GM21367 (cell line): Measurements from ENCODE around the gene CXCL6.

Source experiments
- ATAC-seq: cut with Tn5 transposase; IDR thresholded peaks from one replicate; pipeline ENCODE4 v1.9.1; 2021; ENCODE audit not compliant: unreplicated experiment

CXCL6 gene

DNA sequence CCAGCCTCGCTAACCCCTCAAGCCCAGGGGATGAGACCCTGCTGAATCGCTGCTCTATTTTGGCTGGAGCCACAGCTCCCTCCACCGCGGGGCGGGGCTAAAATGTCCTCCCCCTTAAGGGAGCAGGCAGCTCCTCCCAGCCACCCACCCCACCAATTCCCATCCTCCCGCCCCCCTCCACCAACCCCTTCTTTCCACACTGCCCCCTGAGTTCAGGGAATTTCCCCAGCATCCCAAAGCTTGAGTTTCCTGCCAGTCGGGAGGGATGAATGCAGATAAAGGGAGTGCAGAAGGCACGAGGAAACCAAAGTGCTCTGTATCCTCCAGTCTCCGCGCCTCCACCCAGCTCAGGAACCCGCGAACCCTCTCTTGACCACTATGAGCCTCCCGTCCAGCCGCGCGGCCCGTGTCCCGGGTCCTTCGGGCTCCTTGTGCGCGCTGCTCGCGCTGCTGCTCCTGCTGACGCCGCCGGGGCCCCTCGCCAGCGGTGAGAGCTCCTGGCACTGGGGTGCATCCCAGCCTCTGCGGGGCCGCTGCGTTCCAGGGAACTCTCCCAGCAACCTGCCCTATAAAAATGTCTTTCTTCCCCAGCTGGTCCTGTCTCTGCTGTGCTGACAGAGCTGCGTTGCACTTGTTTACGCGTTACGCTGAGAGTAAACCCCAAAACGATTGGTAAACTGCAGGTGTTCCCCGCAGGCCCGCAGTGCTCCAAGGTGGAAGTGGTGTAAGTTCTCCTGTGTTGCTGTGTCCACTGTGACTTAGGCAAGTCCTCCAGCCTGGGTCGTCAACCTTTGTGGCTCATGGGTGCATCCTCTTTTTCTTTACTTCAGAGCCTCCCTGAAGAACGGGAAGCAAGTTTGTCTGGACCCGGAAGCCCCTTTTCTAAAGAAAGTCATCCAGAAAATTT, at the start of gene CXCL6:
Gene CXCL6 (plus strand): TSS at position 306 of the 907 bp plus-strand sequence. CDS start 73 bp downstream, at position 379.
- no peak for ATAC-seq

DNA sequence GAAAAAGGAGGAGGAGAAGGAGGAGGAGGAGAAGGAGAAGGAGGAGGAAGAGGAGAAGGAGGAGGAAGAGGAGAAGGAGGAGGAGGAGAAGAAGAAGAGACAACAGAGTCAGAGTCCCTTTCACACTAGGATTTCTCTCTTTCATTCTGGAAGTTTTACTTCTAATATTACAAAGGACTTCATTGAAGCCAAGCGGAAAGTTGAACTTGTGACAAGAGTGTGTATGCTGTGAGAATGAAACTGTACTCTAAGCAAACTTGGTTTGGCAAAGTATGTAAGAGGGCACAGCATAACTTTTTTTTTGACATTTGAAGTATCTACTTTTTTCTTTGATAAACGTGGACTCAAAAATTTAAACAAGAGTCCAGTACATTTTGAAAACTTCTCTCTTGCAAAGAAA, 48.1 kb upstream of the CXCL6 start:
- ATAC-seq: no peak

DNA sequence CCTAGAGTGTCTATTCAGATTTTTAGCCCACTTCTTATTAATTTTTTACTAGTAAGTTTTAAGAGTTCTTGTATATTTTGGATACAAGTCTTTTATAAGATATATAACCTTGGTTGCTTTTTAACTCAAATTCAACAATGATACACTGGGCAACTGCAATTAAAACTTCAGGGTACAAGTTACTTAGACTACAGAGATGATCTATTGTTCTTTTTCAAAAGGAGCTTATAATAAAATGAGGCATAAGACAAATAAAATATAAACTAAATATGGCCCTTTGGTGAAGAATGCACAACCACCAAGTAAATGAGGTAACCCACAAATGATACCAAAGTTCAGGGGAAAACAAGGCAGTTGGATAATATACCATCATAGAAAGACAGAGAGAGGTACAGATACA, 37.6 kb upstream of the CXCL6 start:
- ATAC-seq: no peak

DNA sequence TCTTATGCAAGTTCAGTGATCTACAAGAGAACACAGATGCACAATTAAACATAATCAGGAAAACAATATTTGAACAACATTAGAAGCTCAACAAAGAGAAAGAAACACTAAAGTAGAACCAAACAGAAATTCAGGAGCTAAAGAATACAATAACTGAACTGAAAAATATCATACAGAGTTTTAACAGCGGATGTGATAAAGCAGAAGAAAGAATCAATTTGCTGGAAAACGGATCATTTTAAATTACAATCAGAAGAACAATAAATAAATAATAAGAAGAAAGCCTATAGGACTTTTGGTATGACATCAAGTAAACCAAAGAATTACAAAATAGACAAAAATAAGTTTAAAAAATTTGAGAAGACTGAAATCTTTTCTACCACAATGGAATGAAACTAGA, 36.3 kb upstream of the CXCL6 start:
- ATAC-seq: no peak

DNA sequence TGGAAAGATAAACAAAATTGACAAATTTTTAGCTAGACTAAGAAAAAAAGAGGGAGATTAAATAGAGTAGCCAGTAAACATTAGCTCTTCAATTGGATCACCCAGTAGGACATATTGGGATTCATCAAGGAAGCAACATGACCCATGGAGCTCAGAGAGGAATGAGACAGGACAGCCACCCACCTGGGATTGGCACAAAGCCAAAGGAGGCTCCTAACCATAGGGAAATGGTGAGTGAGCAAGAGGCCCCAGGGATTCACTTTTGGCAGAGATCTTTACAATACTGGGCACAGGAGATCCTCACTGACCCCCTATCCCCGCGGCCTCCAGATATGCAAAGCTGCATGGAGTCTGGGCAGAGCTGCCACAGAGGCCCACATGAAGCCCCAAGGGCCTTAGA, 34.8 kb upstream of the CXCL6 start:
- ATAC-seq: no peak

DNA sequence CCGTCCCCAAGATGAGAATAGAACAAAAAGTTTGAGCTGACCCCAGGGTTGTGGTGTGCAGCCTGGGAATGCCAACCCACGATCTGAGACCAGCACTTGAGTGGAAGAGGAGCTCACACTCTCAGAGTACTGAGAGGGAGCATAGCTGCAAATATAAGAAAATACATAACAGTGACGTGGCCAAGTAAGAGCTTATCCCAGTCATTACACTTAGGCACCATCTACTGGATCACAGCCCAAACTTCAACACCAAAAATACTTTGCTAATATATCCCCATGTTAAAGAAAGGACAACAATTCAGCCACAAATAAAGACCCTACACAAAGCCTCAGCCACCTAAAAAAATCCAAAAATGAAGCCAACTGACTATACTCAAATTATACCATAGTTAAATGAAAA, 33.3 kb upstream of the CXCL6 start:
- ATAC-seq: no peak

DNA sequence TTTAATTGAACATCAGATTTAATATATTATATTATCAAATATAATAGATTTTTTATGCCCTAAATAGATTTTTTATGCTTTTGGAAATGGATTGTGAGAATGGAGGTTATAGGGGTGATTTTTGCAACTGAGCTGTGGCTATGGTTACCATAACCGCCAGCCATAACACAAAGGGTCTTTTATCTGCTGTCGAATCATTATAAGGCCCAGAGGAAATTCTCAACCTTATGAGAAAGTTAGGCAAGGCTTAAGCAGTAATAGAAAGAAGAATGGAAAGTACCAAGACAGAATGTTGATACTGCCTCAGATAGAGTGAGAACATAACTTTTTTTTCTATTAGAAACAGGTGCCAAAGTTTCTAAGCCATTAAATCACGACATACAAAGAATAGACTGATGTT, 26.3 kb upstream of the CXCL6 start:
- ATAC-seq: no peak

DNA sequence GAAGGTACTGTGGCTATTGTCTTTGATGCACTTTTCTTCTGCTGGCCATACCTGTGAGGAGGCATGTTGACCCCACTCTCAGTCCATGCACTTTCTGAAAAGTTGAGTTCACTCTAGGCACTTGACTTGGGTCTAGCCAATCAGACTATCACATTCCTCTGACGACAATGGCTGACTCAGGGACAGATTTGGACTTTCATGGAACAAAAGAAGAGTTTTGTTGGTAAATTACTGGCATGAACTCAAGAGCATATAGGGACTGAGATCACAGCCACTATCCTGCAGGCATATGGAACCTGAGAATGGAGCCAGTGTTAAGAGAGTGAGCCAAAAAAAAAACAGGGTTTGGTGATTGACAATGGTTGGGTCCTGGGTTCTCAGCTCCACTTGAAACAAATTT, 24.6 kb upstream of the CXCL6 start:
- no peak for ATAC-seq

DNA sequence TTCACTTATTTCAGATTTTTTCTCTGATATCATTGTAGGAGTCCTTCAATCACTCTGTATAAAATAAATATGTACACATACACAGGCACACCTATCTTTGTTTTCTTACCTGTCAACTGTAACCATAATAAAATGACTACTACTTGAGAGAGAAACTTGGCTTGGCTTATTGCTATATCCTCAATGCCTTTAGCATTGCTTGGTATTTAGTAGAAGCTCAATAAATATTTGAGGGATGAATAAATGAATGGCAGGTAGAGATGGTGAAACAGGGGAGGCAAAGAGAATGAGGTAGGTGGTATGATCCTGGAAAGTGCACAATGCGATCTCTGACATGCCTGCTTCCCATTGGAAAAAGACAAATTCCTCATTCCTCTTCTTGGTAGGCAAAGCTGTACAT, 21.8 kb upstream of the CXCL6 start:
- no peak for ATAC-seq

DNA sequence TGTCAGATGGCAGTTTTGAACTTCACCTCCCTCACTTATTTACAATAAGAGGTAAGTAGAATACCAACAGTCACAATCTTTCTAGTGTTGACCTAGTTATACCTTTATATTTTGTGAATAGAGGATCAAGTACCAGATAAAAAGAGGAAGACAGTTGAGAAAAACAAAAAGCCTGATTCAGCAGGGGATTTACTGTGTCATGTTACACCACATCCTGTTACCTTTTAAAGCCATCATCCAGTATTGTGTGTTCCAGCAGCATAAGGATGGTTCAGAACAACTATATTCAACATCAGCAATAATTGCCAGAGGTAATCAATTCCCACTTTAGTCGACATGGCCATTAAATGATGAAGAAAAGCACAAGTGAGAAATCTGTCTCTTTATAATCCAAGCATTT, 21.3 kb upstream of the CXCL6 start:
- ATAC-seq: no peak

DNA sequence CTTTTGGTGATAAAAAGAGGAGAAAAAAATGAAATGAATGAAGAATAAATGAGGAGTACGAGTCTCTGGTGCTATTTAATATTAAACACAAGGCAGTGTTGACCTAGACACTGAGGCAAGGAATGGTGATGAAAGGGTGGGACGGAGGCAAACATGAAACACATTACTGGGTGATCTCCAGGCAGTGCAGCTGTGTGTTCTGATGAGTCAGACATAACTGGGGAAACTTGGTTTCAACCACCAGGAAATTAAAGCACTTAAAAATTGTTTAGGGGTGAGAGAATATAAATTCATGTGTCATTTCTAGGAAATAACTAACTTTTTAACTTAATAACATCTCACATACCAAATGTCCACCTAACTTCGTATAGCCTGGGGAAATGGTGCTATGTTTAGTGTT, 19.7 kb upstream of the CXCL6 start:
- no peak for ATAC-seq

DNA sequence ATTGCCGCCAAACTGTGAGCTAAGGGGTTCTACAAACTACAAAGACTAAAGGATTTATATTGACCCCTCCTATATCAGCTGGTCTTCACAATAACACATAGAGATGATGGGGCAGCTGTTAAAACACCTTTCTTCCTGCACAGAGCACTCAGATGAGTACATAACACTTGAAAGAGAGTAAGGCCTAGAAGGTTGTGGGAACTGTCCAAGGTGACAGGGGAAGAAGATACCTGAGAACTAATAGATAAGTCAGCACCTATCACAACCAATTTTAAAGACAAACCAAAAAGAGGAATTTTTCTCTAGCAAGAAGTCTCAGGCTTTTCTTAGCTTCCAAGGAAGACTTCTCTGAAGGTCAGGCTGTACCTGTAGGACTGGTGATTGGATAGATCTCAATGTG, 19.1 kb upstream of the CXCL6 start:
- ATAC-seq: no peak

DNA sequence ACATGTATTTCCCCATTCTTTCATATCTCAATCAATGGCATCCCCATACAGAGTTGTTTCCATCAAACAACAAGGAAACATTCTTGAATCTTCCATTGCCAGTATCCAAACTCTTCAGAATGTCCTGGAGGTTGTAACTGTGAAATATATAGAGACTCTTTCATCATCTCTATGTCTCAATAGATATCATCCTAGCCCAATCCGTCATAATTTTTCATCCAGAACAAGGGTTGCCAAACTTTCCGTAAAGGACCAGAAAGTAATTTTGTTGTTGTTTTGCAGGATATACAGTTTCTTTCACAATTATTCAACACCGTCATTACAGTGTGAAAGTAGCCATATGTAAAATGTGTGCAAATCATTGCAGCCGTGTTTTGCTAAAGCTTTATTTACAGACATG, 15.2 kb upstream of the CXCL6 start:
- no peak for ATAC-seq

DNA sequence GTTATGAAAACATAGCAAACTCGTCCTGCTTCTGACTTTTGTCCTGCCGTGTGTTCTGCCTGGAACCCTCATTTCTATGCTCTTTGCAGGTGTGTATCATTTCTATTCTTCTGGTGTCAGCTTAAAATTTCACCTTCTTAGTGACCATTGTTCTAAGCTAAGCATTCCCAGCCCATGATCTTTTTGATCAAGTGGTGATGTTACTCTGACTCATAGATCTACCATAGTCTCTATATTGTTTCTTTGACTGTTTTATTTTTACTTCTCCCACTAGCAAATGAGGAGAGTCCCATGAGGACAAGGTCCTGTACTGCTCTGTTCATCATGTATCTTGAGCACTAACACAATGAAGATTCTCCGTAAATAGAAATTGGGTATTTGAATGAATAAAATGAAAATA, 14.1 kb upstream of the CXCL6 start:
- ATAC-seq: no peak

DNA sequence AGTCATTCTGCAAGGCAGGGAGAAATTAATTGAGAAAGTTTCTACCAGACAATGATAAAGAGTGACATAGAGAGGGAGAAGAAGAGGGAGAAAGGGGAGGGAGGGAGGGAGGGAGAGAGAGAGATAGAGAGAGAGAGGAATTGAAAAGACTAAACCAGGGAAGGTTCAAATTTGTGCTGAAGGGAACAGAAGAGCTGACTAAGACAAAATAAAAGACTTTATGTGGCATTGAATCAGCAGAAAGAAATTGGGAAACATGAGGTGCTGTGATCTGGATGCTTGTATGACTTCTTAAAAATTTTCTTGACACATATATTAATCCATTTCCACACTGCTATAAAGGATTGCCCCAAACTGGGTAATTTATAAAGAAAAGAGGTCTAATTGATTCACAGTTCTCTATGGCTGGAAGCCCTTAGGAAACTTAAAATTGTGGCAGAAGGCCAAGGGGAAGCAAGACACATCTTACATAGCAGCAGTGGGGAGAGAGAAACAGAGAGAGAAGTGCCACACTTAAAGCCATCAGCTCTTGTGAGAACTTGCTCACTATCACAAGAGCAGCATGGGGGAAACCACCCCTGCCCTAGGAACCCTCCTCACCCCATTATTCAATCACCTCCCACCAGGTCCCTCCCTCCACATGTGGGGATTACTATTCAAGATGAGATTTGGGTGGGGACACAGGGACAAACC, 13.5 kb upstream of the CXCL6 start:
- ATAC-seq: no peak

DNA sequence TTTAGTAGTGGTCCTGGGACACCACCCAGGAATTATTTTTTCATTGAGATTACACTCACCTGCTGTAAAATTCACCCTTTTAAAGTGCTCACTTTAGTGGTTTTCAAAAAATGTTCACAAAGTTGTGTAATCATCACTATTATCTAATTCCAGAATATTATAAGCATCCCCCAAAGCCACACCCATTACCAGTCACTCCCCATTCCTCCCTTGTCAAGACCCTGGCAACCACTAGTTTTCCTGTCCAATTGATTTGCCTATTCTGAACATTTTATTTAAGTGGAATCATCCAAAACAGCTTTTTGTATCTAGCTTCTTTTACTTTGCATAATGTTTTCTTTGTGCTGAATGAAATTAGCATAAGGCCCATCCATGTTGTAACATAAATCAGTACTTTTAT, 12.7 kb upstream of the CXCL6 start:
- no peak for ATAC-seq

DNA sequence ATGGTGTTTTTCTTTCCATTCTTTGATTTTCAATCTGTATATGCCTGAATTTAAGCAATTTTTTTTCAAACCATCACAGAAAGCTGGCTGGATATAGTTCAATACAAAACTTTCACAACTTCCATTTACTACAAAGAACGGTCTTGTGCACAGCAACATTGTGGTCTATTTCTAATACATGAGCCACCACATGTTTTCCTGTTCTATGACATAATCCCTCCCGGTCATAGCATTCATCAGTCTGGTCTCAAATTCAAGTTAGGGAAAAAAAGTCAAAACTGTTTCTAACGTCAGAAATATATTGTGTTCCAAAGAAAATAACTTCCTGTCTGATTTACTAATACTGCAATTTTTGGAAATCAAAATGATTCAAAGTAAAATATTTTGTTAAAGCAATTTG, 7.5 kb upstream of the CXCL6 start:
- ATAC-seq: no peak

DNA sequence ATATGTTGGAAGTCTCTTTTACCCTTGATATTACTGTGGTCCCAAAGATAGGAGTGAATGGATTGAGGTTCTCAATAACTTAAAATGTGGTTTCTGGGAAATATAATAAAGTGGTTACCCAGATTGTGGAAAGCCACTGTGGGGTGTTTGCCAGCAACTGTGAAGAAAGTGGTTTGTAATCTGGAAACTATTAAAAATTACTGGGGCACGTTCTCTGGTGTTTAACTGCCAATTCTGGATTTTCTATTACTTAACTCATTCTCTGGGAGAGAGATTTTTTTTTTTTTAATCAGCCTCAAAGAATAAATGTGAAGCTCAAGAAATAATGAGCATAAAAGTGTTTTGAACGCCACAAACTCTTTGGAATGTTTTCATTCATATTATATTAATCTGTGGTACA, 4.9 kb upstream of the CXCL6 start:
- no peak for ATAC-seq

DNA sequence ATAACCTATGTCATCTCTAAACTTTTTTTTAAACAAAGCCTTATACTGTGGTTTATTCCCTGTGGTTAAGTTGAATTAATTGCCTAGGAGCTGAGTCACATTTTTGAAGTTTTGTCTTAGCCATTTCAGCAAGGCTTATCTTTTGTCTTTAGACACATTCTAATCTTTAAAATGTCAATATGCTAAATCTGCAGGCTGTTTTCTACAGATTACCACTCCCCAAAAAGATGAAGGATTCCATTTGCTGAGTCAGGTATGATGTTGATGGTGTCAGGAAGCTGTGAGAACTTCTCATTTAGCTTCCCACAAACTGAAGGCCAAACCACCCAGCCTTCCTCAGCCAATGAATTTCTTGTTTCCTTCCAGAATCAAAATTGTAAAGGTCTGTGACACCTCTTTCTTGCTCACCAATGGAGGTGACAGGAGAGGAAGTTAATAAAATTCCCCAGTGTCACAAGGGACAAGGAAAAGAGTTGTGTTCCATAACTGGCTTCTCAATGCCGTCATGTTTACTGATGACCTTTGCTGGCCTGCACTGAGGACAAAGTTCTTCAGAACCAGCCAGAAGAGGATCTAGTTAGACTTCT, 3.7 kb upstream of the CXCL6 start:
- ATAC-seq: no peak

DNA sequence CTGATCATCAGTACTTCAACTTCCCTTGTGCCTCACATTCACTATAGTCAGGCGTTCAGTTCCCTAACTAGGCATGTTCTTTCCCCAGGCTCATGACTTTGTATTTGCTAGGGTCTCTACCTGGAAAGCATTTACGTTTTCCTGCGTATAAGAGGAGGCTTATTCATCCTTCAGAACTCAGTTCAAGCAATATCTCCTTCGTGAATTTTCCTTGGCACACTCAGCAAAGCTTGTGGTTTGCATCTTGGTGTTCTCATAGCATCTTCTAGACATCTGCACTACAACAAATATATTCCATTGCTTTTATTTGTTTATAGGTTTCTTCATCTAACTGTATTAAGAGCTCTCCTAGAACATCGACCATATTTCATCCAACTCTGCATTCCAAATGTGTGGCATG, 2.6 kb downstream of the CXCL6 start:
- ATAC-seq: no peak

DNA sequence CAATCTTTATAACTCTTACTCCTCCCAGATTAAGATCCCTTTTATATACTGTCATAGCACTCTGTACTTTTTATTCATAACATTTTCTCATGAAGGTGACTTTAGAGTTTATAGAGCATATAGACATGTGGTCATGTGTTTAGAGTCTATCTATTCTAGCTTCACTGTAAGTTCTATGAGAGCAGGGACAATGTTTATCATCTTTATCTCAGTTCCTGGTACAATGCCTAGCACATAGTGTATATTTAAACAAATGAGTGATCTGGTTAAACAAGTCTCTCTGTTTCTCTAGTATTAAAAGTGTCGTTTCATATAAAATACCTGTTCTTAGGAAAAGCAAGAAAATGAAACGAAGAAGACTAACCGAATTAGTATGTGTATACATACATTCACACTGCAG, 3.2 kb downstream of the CXCL6 start:
- ATAC-seq: no peak

DNA sequence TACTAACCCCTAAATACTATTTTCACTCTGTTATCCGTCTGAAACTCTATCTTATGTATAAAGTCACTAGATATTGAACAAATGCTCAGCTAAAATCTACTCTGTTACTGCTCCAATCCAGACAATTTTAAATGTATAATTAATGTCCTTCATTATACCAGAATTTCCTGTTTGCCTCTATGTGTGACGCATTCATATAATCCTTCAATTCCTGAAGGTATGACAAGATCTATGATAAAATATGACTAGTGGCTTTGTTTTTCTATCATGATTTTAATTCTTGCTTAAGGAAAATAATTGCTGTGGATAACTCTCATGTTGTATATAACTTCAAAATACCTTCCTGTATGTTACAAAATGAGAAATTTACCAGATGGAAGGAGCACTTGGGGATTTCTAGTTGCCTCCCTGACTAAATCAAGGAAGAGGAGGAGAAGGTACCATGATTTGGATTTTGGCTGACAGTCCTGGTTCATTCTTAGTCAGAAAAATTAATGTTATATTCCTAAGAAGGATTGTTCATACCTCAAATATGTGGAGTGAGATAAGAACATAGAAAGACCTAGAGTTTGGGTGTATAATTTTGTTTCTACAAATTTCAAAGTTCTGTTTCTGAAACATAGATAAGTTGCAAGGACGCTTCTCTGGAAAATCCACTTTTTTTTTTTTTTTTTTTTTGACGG, 4.9 kb downstream of the CXCL6 start:
- ATAC-seq: no peak
